Effector memory CD4-positive, alpha-beta T cell (primary cell): Measurements from ENCODE around the gene TOM1.

Source experiments
- DNase-seq, 3 donors: peaks; one replicate each; pipeline ENCODE4 v3.0.0-alpha.2; 2020
- H3K27ac ChIP-seq: 2 replicates; pipeline ENCODE4 v1.7.0; 2013; ENCODE audit warnings: mild to moderate bottlenecking, low read length, moderate library complexity; ENCODE audit not compliant: insufficient read depth, poor library complexity, severe bottlenecking
- H3K27me3 ChIP-seq: replicated peaks from 2 replicates; pipeline ENCODE4 v1.7.0; 2013; ENCODE audit warnings: mild to moderate bottlenecking, low read length; ENCODE audit not compliant: insufficient read depth, control insufficient read depth, poor library complexity, severe bottlenecking
- H3K36me3 ChIP-seq: 2 replicates; pipeline ENCODE4 v1.7.0; 2013; ENCODE audit warnings: mild to moderate bottlenecking, low read length, moderate library complexity; ENCODE audit not compliant: control insufficient read depth, insufficient read depth
- H3K4me1 ChIP-seq: 2 replicates; pipeline ENCODE4 v1.7.0; 2013; ENCODE audit warnings: low read length, mild to moderate bottlenecking; ENCODE audit not compliant: control insufficient read depth, insufficient read depth, poor library complexity, severe bottlenecking
- H3K4me3 ChIP-seq: 2 replicates; pipeline ENCODE4 v1.7.0; 2013; ENCODE audit warnings: low read length, low read depth, mild to moderate bottlenecking; ENCODE audit not compliant: insufficient read depth, poor library complexity, severe bottlenecking
- H3K9me3 ChIP-seq: 2 replicates; pipeline ENCODE4 v1.7.0; 2013; ENCODE audit warnings: mild to moderate bottlenecking, low read length, moderate library complexity; ENCODE audit not compliant: control insufficient read depth

Gene TOM1

GRCh38 chr22:35306350-35306967 lies 6.8 kb downstream of the TOM1 start:
- DNase-seq = no peak
- Histone ChIP-seq H3K27ac (no peak overlapping the region), H3K4me1 (peaks cover 55% of the 10 kb centered on the region), H3K36me3 (no peaks in the 10 kb centered on the region), H3K9me3 (no peaks in the 10 kb centered on the region), H3K27me3 (no peaks in the 10 kb centered on the region), H3K4me3 (no peak overlapping the region)

- Histone ChIP-seq H3K36me3 (no peaks in the 10 kb centered on the region), H3K4me1 (peaks cover 55% of the 10 kb centered on the region), H3K9me3 (no peaks in the 10 kb centered on the region), H3K4me3 (no peak overlapping the region), H3K27me3 (no peaks in the 10 kb centered on the region), H3K27ac (peak overlapping the region; percentile 38)
- DNase-seq = no peak
These were observed 7.7 kb downstream of the TOM1 start for GRCh38 chr22:35307372-35307771.

- Histone ChIP-seq H3K4me1 (peaks cover 59% of the 10 kb centered on the region), H3K36me3 (no peaks in the 10 kb centered on the region), H3K9me3 (no peaks in the 10 kb centered on the region), H3K4me3 (no peak overlapping the region), H3K27me3 (no peaks in the 10 kb centered on the region), H3K27ac (peak overlapping the region; percentile 38)
- no peak for DNase-seq
These were observed 8.2 kb downstream of the TOM1 start for GRCh38 chr22:35307892-35308291.

- no peak for DNase-seq
- Histone ChIP-seq H3K27ac (no peak overlapping the region), H3K4me1 (peaks cover 62% of the 10 kb centered on the region), H3K4me3 (no peak overlapping the region), H3K36me3 (no peaks in the 10 kb centered on the region), H3K9me3 (no peaks in the 10 kb centered on the region), H3K27me3 (no peaks in the 10 kb centered on the region)
These were observed 8.9 kb downstream of the TOM1 start for GRCh38 chr22:35308480-35309021.

- Histone ChIP-seq H3K4me1 (peaks cover 74% of the 10 kb centered on the region), H3K27ac (peak overlapping the region; percentile 50), H3K36me3 (no peaks in the 10 kb centered on the region), H3K9me3 (no peaks in the 10 kb centered on the region), H3K27me3 (no peaks in the 10 kb centered on the region), H3K4me3 (no peak overlapping the region)
- no peak for DNase-seq
These were observed 11.2 kb downstream of the TOM1 start for GRCh38 chr22:35310556-35311550.

GRCh38 chr22:35311551-35311999 lies 11.9 kb downstream of the TOM1 start:
- DNase-seq = no peak
- Histone ChIP-seq H3K27me3 (no peaks in the 10 kb centered on the region), H3K4me1 (peaks cover 71% of the 10 kb centered on the region), H3K27ac (no peak overlapping the region), H3K4me3 (no peak overlapping the region), H3K36me3 (no peaks in the 10 kb centered on the region), H3K9me3 (no peaks in the 10 kb centered on the region)

GRCh38 chr22:35312198-35313059 lies 12.7 kb downstream of the TOM1 start:
- peaks cover 1% of the 10 kb centered on the region for H3K36me3 ChIP-seq
- DNase-seq = no peak
- H3K4me1 ChIP-seq = peaks cover 64% of the 10 kb centered on the region
- no peaks in the 10 kb centered on the region for H3K9me3 ChIP-seq
- H3K4me3 ChIP-seq = no peak overlapping the region
- H3K27me3 ChIP-seq = no peaks in the 10 kb centered on the region
- H3K27ac ChIP-seq = no peak overlapping the region

- no peak overlapping the region for H3K4me3 ChIP-seq
- no peak overlapping the region for H3K27ac ChIP-seq
- no peak for DNase-seq
These were observed 13.8 kb downstream of the TOM1 start for GRCh38 chr22:35313311-35314121.

More at GRCh38 chr22:35313311-35314121, 13.8 kb downstream of the TOM1 start:
- H3K36me3 ChIP-seq = peaks cover 12% of the 10 kb centered on the region
- peaks cover 58% of the 10 kb centered on the region for H3K4me1 ChIP-seq
- H3K9me3 ChIP-seq = no peaks in the 10 kb centered on the region
- H3K27me3 ChIP-seq = no peaks in the 10 kb centered on the region
